HFFc6 (cell line): ENCODE results near the gene NRF1. TPM values are rescaled to one million over a fixed set of nuclear protein-coding genes. Genes with fewer than 3 reads are reported as not detected.

Experiments used
- DNase-seq: peaks from one replicate; pipeline ENCODE4 v3.0.0-alpha.2; 2018
- H3K27ac Mint-ChIP-seq: 2 replicates; pipeline ENCODE4 v1.8.0; 2020; ENCODE audit warnings: mild to moderate bottlenecking, mixed read lengths
- H3K27me3 Mint-ChIP-seq: 2 replicates; pipeline ENCODE4 v1.8.0; 2021; ENCODE audit warnings: mild to moderate bottlenecking, moderate library complexity, mixed read lengths; ENCODE audit not compliant: insufficient read depth
- H3K36me3 Mint-ChIP-seq: 2 replicates; pipeline ENCODE4 v1.8.0; 2021; ENCODE audit warnings: low read depth, mixed read lengths
- H3K4me1 Mint-ChIP-seq: 2 replicates; pipeline ENCODE4 v1.8.0; 2020; ENCODE audit warnings: low read depth, mixed read lengths
- H3K4me3 Mint-ChIP-seq: 2 replicates; pipeline ENCODE4 v1.8.0; 2020; ENCODE audit warnings: mild to moderate bottlenecking, moderate library complexity, mixed read lengths
- H3K9me3 Mint-ChIP-seq: 2 replicates; pipeline ENCODE4 v1.8.0; 2020; ENCODE audit warnings: mild to moderate bottlenecking, mixed read lengths
- CTCF ChIP-seq: fragments of 200-600 bp; sonication (generic); IDR thresholded peaks from 2 replicates; pipeline ENCODE4 v1.5.0; 2021; ENCODE audit warnings: antibody characterized with exemption, mild to moderate bottlenecking
- total RNA-seq, 6 experiments: library from RNA; stranded (reverse); fragmentation: NEBNext Ultra II Directional; extraction: Animal tissue kit (Norgen Biotek cat#: 25700); gene quantifications; 2 replicates in 1 of 6; 3 replicates in 5 of 6; pipeline ENCODE4 v1.2.3, GENCODE V29; 2021

NRF1 gene
- total RNA-seq, 6 experiments from 2014 or later, result 8.8 to 11.8 (median 10.4) TPM

- no peak for DNase-seq
- Mint-ChIP-seq H3K27ac (no peak overlapping the region), H3K9me3 (no peaks in the 10 kb centered on the region), H3K36me3 (peaks cover 13% of the 10 kb centered on the region; the same call in 1 of the 2 replicates), H3K27me3 (no peaks in the 10 kb centered on the region; the same call in 1 of the 2 replicates), H3K4me1 (no peaks in the 10 kb centered on the region), H3K4me3 (no peak overlapping the region)
- TF ChIP-seq CTCF, result no peak
These were observed 140.4 kb downstream of the NRF1 start for GRCh38 chr7:129751916-129752315.

GRCh38 chr7:129752760-129753159, 141.2 kb downstream of the NRF1 start:
- no peak for TF ChIP-seq CTCF
- Mint-ChIP-seq H3K27me3 (no peaks in the 10 kb centered on the region; the same call in 1 of the 2 replicates), H3K4me1 (no peaks in the 10 kb centered on the region), H3K27ac (no peak overlapping the region), H3K4me3 (no peak overlapping the region), H3K36me3 (peaks cover 16% of the 10 kb centered on the region; the same call in 1 of the 2 replicates), H3K9me3 (no peaks in the 10 kb centered on the region)
- no peak for DNase-seq

- no peak for DNase-seq
- Mint-ChIP-seq H3K36me3 (peaks cover 12% of the 10 kb centered on the region; the same call in 1 of the 2 replicates), H3K4me1 (no peaks in the 10 kb centered on the region), H3K27ac (no peak overlapping the region), H3K4me3 (no peak overlapping the region), H3K9me3 (no peaks in the 10 kb centered on the region), H3K27me3 (no peaks in the 10 kb centered on the region; the same call in 1 of the 2 replicates)
- TF ChIP-seq CTCF, result no peak
These were observed 142.9 kb downstream of the NRF1 start for GRCh38 chr7:129754406-129754805.

- Mint-ChIP-seq H3K27ac (no peak overlapping the region), H3K36me3 (peaks cover 12% of the 10 kb centered on the region; the same call in 1 of the 2 replicates), H3K9me3 (no peaks in the 10 kb centered on the region), H3K4me3 (no peak overlapping the region), H3K27me3 (no peaks in the 10 kb centered on the region; the same call in 1 of the 2 replicates), H3K4me1 (no peaks in the 10 kb centered on the region)
- no peak for DNase-seq
- TF ChIP-seq CTCF, result no peak
These were observed 146.5 kb downstream of the NRF1 start for GRCh38 chr7:129757991-129758390.

GRCh38 chr7:129762387-129762969, 151.0 kb downstream of the NRF1 start:
- no peak for TF ChIP-seq CTCF
- Mint-ChIP-seq H3K36me3 (no peaks in the 10 kb centered on the region), H3K4me1 (no peaks in the 10 kb centered on the region), H3K27me3 (no peaks in the 10 kb centered on the region), H3K4me3 (no peak overlapping the region), H3K9me3 (no peaks in the 10 kb centered on the region), H3K27ac (no peak overlapping the region)
- DNase-seq, result no peak
